ENCODE measurements around the gene PDXK. TPM values are rescaled to one million over a fixed set of nuclear protein-coding genes. Genes with fewer than 3 reads are reported as not detected.
A peak's percentile ranks its signal among the peaks of the same experiment; 100 is the strongest.

Gene PDXK
- total and polyA plus RNA-seq, 2 of the 8 experiments (the other 6 are each of a cell fraction or from before 2014, with no cell fraction given): 78.0 to 112 TPM

DNA sequence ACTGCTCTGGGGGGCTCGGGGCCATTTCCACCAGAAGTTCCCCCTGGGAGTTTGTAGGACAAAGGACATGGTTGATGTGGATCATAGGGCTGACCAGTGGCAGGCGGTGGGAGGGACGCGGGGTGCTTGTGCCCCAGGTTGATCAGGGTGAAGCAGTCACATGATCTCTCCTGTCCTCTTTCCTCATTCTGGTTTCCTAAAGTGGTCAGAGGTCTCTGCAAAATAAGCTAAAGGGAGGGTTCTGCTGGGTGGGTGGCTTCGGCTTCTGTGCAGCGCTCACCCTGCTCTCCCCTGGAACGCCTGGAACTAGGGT lies 9.2 kb downstream of the PDXK start:
- Histone ChIP-seq H3K23me2 (ENCODE audit: low read depth, low read length) (peaks cover 9% of the 10 kb centered on the region; the same call in 1 of the 2 replicates), H3K79me1 (ENCODE audit: low read depth, low read length) (peaks cover 14% of the 10 kb centered on the region; the same call in 1 of the 2 replicates), H3K4me1 (replicated peaks in 1 of 4; ENCODE audit: control insufficient read depth in 3 of 4, insufficient read depth in 4 of 4, low read length in 3 of 4) (peaks cover 0 to 21% (median 11%) of the 10 kb centered on the region in 4 experiments; a peak in 6 of 7 replicates), H3K27me3 (replicated peaks in 1 of 4; ENCODE audit: control insufficient read depth in 3 of 4, extremely low read depth in 1 of 4, insufficient read depth in 3 of 4, low read length in 3 of 4) (no peaks in the 10 kb centered on the region), H3K23ac (ENCODE audit: insufficient read length) (no peak overlapping the region), H4K5ac (ENCODE audit: insufficient read length, low read depth, low read length) (no peak overlapping the region), H2BK15ac (ENCODE audit: low read length) (peak overlapping the region; percentile 33; the same call in 1 of the 2 replicates), H2AFZ (ENCODE audit: low read length) (0 out of 2 replicates have a peak overlapping the region, but pooled peaks have one; percentile 30), H4K20me1 (replicated peaks in 1 of 2; ENCODE audit: control insufficient read depth in 1 of 2, insufficient read depth in 2 of 2, low read length in 2 of 2) (peaks cover 0 to 6% of the 10 kb centered on the region in 2 experiments), H3K9ac (replicated peaks in 1 of 4; ENCODE audit: extremely low read depth in 1 of 4, low read depth in 3 of 4, low read length in 3 of 4) (peak overlapping the region in 3 of 4 experiments; percentile 43 to 75 (median 60); a peak in 6 of 7 replicates), H2BK20ac (ENCODE audit: low read length) (no peak overlapping the region), H3K14ac (ENCODE audit: insufficient read length) (no peak overlapping the region), H2AK5ac (ENCODE audit: low read depth, low read length) (peak overlapping the region; percentile 1; the same call in 1 of the 2 replicates), H2BK12ac (ENCODE audit: low read depth, low read length) (0 out of 2 replicates have a peak overlapping the region, but pooled peaks have one; percentile 32), H3K27ac (ENCODE audit: low read depth, low read length) (peak overlapping the region; percentile 83; the same call in 1 of the 2 replicates), H2BK5ac (ENCODE audit: low read depth, low read length) (peak overlapping the region; percentile 97), H2BK120ac (replicated peaks; ENCODE audit: low read depth, low read length) (no peak overlapping the region), H3K9me3 (ENCODE audit: insufficient read depth in 2 of 2, low read depth in 1 of 2, low read length in 1 of 2) (no peaks in the 10 kb centered on the region), H3K18ac (ENCODE audit: extremely low read depth, low read length) (peak overlapping the region; percentile 97), H3K4ac (replicated peaks; ENCODE audit: insufficient read length, low read depth, low read length) (peak overlapping the region; percentile 27), H4K91ac (replicated peaks; ENCODE audit: insufficient read length, low read length) (peak overlapping the region; percentile 96), H3K79me2 (ENCODE audit: control insufficient read depth in 1 of 2, insufficient read depth in 2 of 2, low read length in 2 of 2) (peaks cover 0 to 52% of the 10 kb centered on the region in 2 experiments; a peak in 3 of 4 replicates), H3K56ac (replicated peaks; ENCODE audit: insufficient read length, low read depth, low read length) (peak overlapping the region; percentile 49), H3K4me3 (ENCODE audit: extremely low read depth in 1 of 4, insufficient read depth in 2 of 4, low read depth in 3 of 4, low read length in 4 of 4) (peak overlapping the region; percentile 39 to 83 (median 71)), H3K4me2 (ENCODE audit: insufficient read depth in 1 of 2, low read depth in 2 of 2, low read length in 2 of 2) (peak overlapping the region; percentile 71 to 90), H3K36me3 (ENCODE audit: control insufficient read depth in 2 of 4, insufficient read depth in 4 of 4, low read length in 3 of 4) (no peaks in the 10 kb centered on the region), H4K8ac (ENCODE audit: extremely low read depth, insufficient read depth, low read length) (peak overlapping the region; percentile 45; the same call in 1 of the 2 replicates)
- WGBS, 2 experiments (ENCODE audit: extremely low coverage in 1 of 2, insufficient coverage in 1 of 2, insufficient read length in 1 of 2, insufficient replicate concordance in 2 of 2, low coverage in 1 of 2, low lambda C conversion rate in 2 of 2, missing lambda C conversion rate in 1 of 2): 47% methylated on average over 7 of the region's 7 CpGs; no CpG with 5 or more reads in 1 of the 2 experiments
- DNase-seq (ENCODE audit: low read depth in 1 of 2, low spot score in 2 of 2) (no peak), FAIRE-seq (no peak)
- CTCF ChIA-PET (ENCODE audit: partially characterized antibody): interaction anchor here (0.6 to 3.7 kb wide), 27 partner anchors 8 to 1389 kb away, joined by 3 to 13 read pairs (median 5); partner anchors contain the start of gene RRP1
- TF ChIP-seq, protein P1, sequence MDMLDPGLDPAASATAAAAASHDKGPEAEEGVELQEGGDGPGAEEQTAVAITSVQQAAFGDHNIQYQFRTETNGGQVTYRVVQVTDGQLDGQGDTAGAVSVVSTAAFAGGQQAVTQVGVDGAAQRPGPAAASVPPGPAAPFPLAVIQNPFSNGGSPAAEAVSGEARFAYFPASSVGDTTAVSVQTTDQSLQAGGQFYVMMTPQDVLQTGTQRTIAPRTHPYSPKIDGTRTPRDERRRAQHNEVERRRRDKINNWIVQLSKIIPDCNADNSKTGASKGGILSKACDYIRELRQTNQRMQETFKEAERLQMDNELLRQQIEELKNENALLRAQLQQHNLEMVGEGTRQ (IDR thresholded peaks at IDR 0.05; ENCODE audit: low read length): 0 out of 2 replicates have a peak, but pooled peaks have one; percentile 22
- no peak for TF ChIP-seq KDM4A (IDR thresholded peaks at IDR 0.05; ENCODE audit: low read depth, low read length, severe bottlenecking)
- TF ChIP-seq SIN3A (conservative IDR thresholded peaks at IDR 0.05 in 1 of 2, IDR thresholded peaks at IDR 0.05 in 1 of 2; ENCODE audit: low read depth in 1 of 2, low read length in 2 of 2): no peak
- TF ChIP-seq SIRT6 (IDR thresholded peaks at IDR 0.05; ENCODE audit: low read length): no peak
- no peak for TF ChIP-seq NRF1 (IDR thresholded peaks at IDR 0.05; ENCODE audit: low read depth, low read length)
- no peak for TF ChIP-seq CHD1 (IDR thresholded peaks at IDR 0.05; ENCODE audit: low read depth, low read length)
- POLR2A ChIA-PET (ENCODE audit: partially characterized antibody): interaction anchor here (0.8 to 6.8 kb wide), 18 partner anchors 8 to 71 kb away, joined by 3 to 41 read pairs (median 5); partner anchors contain the start of genes HSF2BP, PDXK, RRP1 and RRP1B

Data from H1 (cell line).